ENCODE data around the gene C1D.

DNA sequence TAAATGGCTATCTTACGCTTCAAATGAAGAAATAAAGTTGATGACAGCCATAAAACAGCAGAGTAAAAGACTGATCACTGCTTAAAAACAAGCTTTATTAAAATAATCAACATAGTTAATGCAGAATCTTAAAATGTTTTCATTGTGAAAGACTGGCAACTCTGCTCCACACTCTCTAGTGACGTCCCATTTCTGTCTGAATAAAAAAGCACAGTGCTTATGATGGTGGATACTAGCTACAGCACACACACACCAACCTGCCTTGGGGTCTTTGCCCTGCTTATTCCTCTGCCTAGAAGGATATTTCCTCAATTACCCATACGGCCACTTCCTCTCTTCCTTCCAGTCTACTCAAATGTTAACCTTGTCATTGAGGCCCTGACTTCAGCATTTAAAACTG lies 19.1 kb downstream of the C1D start:
- TF ChIP-seq, protein P1, sequence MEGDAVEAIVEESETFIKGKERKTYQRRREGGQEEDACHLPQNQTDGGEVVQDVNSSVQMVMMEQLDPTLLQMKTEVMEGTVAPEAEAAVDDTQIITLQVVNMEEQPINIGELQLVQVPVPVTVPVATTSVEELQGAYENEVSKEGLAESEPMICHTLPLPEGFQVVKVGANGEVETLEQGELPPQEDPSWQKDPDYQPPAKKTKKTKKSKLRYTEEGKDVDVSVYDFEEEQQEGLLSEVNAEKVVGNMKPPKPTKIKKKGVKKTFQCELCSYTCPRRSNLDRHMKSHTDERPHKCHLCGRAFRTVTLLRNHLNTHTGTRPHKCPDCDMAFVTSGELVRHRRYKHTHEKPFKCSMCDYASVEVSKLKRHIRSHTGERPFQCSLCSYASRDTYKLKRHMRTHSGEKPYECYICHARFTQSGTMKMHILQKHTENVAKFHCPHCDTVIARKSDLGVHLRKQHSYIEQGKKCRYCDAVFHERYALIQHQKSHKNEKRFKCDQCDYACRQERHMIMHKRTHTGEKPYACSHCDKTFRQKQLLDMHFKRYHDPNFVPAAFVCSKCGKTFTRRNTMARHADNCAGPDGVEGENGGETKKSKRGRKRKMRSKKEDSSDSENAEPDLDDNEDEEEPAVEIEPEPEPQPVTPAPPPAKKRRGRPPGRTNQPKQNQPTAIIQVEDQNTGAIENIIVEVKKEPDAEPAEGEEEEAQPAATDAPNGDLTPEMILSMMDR (IDR thresholded peaks at IDR 0.05): no peak
- TF ChIP-seq POLR2A (IDR thresholded peaks at IDR 0.05): no peak
